Subcutaneous abdominal adipose tissue (tissue), 5 donors: ENCODE results near the gene APOBEC4.

Experiments used
- H3K27ac ChIP-seq: one replicate; pipeline ENCODE4 v1.7.0; 2013; ENCODE audit warnings: low read depth, mild to moderate bottlenecking, inconsistent platforms, low read length, moderate library complexity
- H3K27me3 ChIP-seq, 5 donors: one replicate each; pipeline ENCODE4 v1.7.0; 2013; ENCODE audit warnings: low read length in 5 of 5, inconsistent platforms in 1 of 5; ENCODE audit not compliant: control insufficient read depth in 5 of 5, insufficient read depth in 4 of 5
- H3K36me3 ChIP-seq, 5 donors: one replicate each; pipeline ENCODE4 v1.7.0; 2013; ENCODE audit warnings: low read length in 5 of 5; ENCODE audit not compliant: control insufficient read depth in 5 of 5, insufficient read depth in 5 of 5
- H3K4me1 ChIP-seq, 5 donors: one replicate each; pipeline ENCODE4 v1.7.0; 2013; ENCODE audit warnings: low read length in 5 of 5, mild to moderate bottlenecking in 3 of 5, moderate library complexity in 1 of 5; ENCODE audit not compliant: control insufficient read depth in 5 of 5, insufficient read depth in 5 of 5
- H3K4me3 ChIP-seq, 5 donors: one replicate each; pipeline ENCODE4 v1.7.0; 2013; ENCODE audit warnings: low read length in 5 of 5, low read depth in 1 of 5
- H3K9ac ChIP-seq, 5 donors: one replicate each; pipeline ENCODE4 v1.7.0; 2013; ENCODE audit warnings: low read length in 5 of 5, mild to moderate bottlenecking in 4 of 5, moderate library complexity in 3 of 5
- H3K9me3 ChIP-seq, 5 donors: one replicate each; pipeline ENCODE4 v1.7.0; 2013; ENCODE audit warnings: low read length in 5 of 5; ENCODE audit not compliant: control insufficient read depth in 5 of 5
- donor health status: healthy.
- donor health status: healthy.
- donor health status: healthy.
- donor health status: healthy.
- donor health status: healthy.

The APOBEC4 gene, protein sequence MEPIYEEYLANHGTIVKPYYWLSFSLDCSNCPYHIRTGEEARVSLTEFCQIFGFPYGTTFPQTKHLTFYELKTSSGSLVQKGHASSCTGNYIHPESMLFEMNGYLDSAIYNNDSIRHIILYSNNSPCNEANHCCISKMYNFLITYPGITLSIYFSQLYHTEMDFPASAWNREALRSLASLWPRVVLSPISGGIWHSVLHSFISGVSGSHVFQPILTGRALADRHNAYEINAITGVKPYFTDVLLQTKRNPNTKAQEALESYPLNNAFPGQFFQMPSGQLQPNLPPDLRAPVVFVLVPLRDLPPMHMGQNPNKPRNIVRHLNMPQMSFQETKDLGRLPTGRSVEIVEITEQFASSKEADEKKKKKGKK

DNA sequence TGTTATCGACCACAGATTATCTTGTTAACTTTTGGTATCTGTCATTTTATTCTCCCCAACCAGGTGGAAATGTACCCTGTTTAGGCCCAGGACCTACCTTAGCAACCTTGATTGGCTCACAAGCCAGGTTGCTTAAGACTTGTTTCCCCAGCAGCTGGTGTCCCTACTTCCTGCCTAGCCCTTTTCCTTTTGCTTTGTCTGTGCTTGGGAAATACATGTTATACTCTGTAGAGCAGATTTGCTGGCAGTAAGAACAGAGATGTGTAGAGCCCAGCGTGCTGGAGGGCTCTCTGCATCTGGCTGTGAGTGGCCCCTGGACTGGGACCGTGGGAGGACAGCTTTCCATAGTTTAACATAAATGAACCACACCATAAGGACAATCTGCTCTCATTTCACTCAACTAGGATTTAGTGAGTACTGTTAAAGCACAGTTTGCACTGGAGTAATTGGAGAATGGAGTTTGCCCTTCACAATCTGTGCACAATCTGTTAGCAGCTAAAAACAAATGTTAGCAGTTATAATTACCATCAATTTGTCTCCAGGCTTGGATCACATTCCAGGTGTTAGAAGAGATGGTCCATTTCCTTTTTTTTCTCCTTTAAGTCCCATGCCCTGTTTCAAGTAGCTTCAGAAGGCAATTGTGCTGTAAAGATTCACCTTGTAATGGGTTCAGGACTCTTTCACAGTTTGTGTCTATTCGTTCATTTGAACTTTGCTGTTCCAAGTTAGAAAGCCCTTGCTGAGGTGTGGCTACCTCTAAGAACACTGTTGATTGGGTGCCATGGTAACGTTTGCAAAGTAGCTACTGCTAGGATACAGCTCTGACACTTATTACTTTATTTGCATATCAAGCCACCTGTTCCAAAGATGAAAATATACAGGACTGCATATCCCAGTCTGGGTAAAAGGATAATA, at the start of gene APOBEC4:
Gene APOBEC4 (minus strand): TSS at position 770 of the 915 bp plus-strand sequence. CDS start 4,535 bp downstream, outside the sequence.
- Histone ChIP-seq H3K27me3 (no peaks in the 10 kb centered on the region), H3K36me3 (no peaks in the 10 kb centered on the region), H3K9me3 (no peaks in the 10 kb centered on the region), H3K9ac (no peak within 1 kb of the TSS), H3K27ac (no peak within 1 kb of the TSS), H3K4me3 (no peak within 1 kb of the TSS), H3K4me1 (peaks cover 0 to 7% (median 0%) of the 10 kb centered on the region in 5 donors)

GRCh38 chr1:183702813-183703198, 49.7 kb upstream of the APOBEC4 start:
- Histone ChIP-seq H3K27me3 (no peaks in the 10 kb centered on the region), H3K9me3 (no peaks in the 10 kb centered on the region), H3K9ac (no peak overlapping the region), H3K27ac (no peak overlapping the region), H3K36me3 (no peaks in the 10 kb centered on the region), H3K4me3 (no peak overlapping the region), H3K4me1 (peaks cover 0 to 11% (median 5%) of the 10 kb centered on the region in 5 donors)

DNA sequence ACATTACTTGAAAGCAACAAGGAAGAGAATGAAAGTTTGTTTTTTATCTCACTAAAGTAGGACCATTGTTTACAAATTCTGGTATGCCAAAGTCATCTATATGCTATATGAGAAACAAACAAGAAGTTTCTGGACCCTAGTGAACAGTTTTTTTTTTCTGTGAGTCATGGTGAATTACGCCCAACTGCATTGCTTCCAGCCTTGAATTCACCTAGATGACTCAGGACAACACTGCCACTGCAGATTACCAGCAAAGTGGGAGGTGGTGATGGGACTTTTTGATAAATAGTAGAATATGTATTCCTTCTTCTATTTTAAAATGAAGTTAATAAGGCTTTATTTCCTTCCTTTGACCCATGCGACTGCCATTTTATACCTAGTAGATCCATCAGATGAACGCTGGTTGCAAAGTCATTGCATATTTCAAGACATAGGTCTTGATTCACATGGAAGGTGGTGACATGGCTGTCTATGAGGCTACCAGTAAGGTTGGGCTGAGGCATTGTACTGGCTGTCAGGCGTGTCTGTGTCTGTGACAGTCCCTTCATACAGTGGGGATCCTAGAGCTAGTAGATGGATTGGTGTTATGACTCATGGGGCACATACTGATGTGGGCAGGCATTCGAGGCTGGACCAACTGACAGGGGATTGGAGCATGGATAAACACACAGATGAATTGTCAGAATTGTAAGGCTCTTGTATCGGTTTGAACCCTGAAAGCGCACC, 49.1 kb upstream of the APOBEC4 start:
- H3K27ac ChIP-seq = no peak overlapping the region
- no peaks in the 10 kb centered on the region for H3K9me3 ChIP-seq
- no peaks in the 10 kb centered on the region for H3K27me3 ChIP-seq
- H3K36me3 ChIP-seq = no peaks in the 10 kb centered on the region
- H3K9ac ChIP-seq = no peak overlapping the region
- peaks cover 0 to 14% (median 5%) of the 10 kb centered on the region in 5 donors for H3K4me1 ChIP-seq
- no peak overlapping the region for H3K4me3 ChIP-seq

- Histone ChIP-seq H3K4me3 (no peak overlapping the region), H3K4me1 (peaks cover 2 to 18% (median 11%) of the 10 kb centered on the region in 5 donors), H3K9me3 (no peaks in the 10 kb centered on the region), H3K27ac (no peak overlapping the region), H3K27me3 (no peaks in the 10 kb centered on the region), H3K36me3 (no peaks in the 10 kb centered on the region), H3K9ac (no peak overlapping the region)
Measured at GRCh38 chr1:183699616-183700160, 46.6 kb upstream of the APOBEC4 start.

DNA sequence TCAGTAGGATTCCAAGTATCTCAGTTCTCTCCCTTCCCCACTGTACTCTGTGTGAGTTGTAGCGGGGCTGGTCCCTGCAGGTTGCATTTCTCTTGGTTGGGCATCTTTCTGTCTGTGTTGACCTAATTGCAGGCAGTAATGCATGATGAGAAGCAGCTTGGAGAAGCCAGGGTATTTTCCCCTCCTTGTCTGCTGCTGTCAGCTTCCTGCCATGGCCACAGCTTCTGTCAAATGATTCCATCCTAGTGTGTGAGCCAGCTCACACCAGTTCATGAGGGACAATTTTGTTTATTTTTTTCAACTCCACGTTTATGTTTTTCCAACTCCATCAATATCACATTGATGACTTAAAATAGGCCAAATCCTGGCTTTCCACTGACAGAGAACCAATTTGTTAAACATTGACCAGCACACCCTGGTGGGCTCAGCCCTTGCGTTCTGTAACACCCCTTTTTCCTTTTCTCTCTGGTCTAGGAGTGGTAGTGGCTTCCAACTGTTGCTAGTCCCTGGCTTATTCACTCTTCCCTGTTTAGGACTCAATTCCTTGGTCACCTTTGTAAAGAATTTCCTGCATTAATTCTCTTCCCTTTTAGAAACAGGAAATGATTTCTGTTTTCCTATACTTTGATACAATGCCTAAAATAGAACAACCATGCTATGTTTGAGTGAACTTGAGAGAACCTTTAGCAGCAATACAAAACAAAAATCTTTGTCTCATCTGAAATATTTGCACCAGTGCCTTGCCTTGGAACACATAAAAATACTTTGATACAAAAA, 44.9 kb upstream of the APOBEC4 start:
- H3K4me1 ChIP-seq = peaks cover 7 to 31% (median 24%) of the 10 kb centered on the region in 5 donors
- no peak overlapping the region for H3K4me3 ChIP-seq
- no peak overlapping the region for H3K27ac ChIP-seq
- no peaks in the 10 kb centered on the region for H3K36me3 ChIP-seq
- H3K9me3 ChIP-seq = no peaks in the 10 kb centered on the region
- no peak overlapping the region for H3K9ac ChIP-seq
- no peaks in the 10 kb centered on the region for H3K27me3 ChIP-seq

DNA sequence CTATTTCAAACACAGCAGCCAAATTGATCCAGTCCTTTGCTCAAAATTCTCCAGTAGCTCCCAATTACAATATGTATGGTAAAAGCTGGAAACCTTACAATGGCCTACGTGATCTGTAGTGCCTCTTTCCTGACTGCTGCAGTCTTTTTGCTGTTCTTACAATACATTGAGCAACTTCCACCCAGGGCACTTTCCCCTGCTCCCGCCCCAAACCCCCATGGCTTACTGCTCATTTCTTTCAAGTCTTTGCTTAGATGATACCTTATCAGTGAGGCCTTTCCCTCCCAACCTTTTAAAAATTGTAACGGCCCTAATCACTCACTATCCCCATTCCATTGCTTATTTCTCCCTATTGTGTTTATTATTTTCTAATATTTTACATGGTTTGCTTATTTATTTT, 43.9 kb upstream of the APOBEC4 start:
- Histone ChIP-seq H3K27me3 (no peaks in the 10 kb centered on the region), H3K36me3 (no peaks in the 10 kb centered on the region), H3K4me1 (peaks cover 7 to 31% (median 25%) of the 10 kb centered on the region in 5 donors), H3K4me3 (no peak overlapping the region), H3K9me3 (no peaks in the 10 kb centered on the region), H3K27ac (no peak overlapping the region), H3K9ac (no peak overlapping the region)

- Histone ChIP-seq H3K4me1 (peaks cover 7 to 31% (median 25%) of the 10 kb centered on the region in 5 donors), H3K27ac (peak overlapping the region; percentile 39), H3K27me3 (no peaks in the 10 kb centered on the region), H3K9me3 (no peaks in the 10 kb centered on the region), H3K9ac (peak overlapping the region in 1 of 5 donors; percentile 15), H3K4me3 (no peak overlapping the region), H3K36me3 (no peaks in the 10 kb centered on the region)
Measured at GRCh38 chr1:183694755-183695154, 41.6 kb upstream of the APOBEC4 start.

DNA sequence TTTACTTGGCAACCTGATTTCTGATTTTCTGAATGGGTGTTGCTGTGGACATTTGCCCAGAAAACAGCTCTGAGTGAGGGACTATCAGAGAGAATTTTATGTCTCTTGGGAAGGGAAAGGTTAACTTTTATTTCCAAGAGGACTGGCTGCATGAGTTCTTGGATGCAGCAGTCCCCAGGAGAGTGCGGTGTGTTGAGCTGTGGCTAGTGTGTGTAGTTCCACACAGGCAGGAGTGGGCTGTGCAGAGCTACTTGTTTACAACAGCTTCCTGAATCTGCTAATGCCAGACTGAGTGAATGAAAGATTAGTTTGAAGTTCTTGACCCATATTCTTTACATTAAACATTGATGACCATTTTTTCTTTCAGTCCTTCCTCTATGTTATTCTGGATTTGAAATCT, 41.0 kb upstream of the APOBEC4 start:
- Histone ChIP-seq H3K4me3 (no peak overlapping the region), H3K27ac (peak overlapping the region; percentile 39), H3K9ac (no peak overlapping the region), H3K4me1 (peaks cover 7 to 30% (median 24%) of the 10 kb centered on the region in 5 donors), H3K27me3 (no peaks in the 10 kb centered on the region), H3K36me3 (no peaks in the 10 kb centered on the region), H3K9me3 (no peaks in the 10 kb centered on the region)

GRCh38 chr1:183693521-183693920, 40.4 kb upstream of the APOBEC4 start:
- no peaks in the 10 kb centered on the region for H3K9me3 ChIP-seq
- H3K4me3 ChIP-seq = no peak overlapping the region
- H3K4me1 ChIP-seq = peaks cover 7 to 25% (median 24%) of the 10 kb centered on the region in 5 donors
- H3K9ac ChIP-seq = no peak overlapping the region
- no peaks in the 10 kb centered on the region for H3K36me3 ChIP-seq
- H3K27ac ChIP-seq = peak overlapping the region; percentile 39
- H3K27me3 ChIP-seq = no peaks in the 10 kb centered on the region
